22Rv1 (cell line): ENCODE results near the gene TXNDC15.

Experiments used
- H3K27ac ChIP-seq: fragments of 450-650 bp; 2 replicates; pipeline ENCODE4 v1.5.1; 2017
- CTCF ChIP-seq: fragments of 450-650 bp; IDR thresholded peaks from 2 replicates; pipeline ENCODE4 v1.5.1; 2017; ENCODE audit warnings: mild to moderate bottlenecking
- ZFX ChIP-seq: fragments of 450-650 bp; IDR thresholded peaks from 2 replicates; pipeline ENCODE4 v1.6.1; 2017; ENCODE audit warnings: antibody characterized with exemption, borderline replicate concordance

Gene TXNDC15

DNA sequence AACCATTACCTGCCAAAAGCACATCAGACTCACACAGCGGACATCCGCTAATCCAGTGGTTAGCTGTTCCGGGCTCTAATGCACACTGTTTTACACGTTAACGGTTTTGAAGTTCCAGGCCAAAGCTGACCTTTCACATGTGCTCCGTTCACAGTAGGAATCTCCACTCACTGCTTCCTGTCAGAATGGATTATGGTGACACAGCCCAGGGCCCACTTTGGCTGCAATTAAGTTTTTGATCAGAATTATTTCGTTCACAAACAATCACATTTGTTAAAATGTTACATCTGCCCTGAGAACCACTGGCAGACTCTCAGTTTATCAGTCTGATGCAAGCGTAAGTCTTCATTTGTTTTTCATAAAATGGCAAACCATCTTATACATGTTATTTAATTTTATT, 63.4 kb downstream of the TXNDC15 start:
- H3K27ac ChIP-seq = no peak overlapping the region
- TF ChIP-seq CTCF (no peak), ZFX (no peak)

DNA sequence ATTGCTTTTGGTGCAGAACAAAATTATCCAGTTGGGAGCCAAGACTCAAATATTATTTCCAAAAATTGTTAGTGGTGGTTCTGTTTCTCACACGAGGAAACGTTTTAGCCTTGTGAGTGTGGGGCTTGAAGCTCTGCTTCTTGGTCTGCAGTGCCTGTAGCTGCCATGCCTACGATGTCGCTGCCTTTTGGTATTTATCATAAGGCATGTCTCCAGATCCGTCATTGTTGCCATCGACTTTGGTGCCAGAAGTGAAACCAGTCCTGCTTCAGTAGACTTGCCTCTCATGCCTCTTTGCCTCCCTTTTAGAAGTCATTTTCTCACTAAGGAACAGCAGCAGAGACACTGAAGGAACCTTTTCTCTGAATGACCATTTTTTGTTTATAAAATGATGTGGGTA, 63.9 kb downstream of the TXNDC15 start:
- H3K27ac ChIP-seq = no peak overlapping the region
- TF ChIP-seq CTCF = no peak
- TF ChIP-seq ZFX = no peak

- H3K27ac ChIP-seq = no peak overlapping the region
- TF ChIP-seq ZFX (no peak), CTCF (no peak)
Observed at GRCh38 chr5:134939500-134939899, 65.3 kb downstream of the TXNDC15 start.

DNA sequence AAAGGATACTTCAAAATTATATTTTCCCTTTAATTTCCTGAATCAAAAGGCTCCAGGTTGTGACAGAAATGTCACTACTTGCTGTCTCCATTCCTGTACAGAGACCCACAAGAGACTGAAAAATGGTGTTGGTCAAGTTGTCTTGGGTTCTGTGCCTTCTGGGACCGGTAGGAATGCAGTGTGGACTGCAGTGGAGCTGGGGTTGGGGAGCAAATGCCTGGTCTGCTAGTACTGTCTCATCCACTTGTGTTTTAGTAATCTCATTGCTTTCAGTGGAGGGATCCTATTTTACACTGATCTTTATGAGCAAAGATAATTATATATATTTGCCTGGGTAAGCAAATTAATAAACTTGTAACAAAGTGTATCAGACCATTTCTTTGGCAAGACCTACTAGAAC, 69.4 kb downstream of the TXNDC15 start:
- no peak overlapping the region for H3K27ac ChIP-seq
- TF ChIP-seq ZFX = no peak
- TF ChIP-seq CTCF = no peak

DNA sequence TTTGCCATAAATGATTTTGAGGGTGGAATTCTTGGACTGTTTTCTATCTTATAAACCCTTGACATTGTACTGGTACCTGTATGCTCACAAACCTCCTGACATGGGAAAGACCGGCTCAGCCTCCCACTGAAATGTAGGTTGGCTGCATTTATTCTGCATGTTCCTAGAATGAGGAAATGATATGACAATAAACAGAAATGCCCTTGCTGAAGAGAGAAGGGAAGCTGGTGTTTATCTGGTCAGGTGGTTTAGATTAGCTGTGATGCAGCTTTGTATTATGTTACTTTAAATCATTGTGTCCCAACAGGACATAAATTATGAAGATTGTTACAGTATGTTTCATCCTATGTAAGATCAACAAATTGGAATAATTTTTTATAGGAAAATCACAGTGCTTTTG, 70.5 kb downstream of the TXNDC15 start:
- no peak overlapping the region for H3K27ac ChIP-seq
- TF ChIP-seq CTCF (no peak), ZFX (no peak)

DNA sequence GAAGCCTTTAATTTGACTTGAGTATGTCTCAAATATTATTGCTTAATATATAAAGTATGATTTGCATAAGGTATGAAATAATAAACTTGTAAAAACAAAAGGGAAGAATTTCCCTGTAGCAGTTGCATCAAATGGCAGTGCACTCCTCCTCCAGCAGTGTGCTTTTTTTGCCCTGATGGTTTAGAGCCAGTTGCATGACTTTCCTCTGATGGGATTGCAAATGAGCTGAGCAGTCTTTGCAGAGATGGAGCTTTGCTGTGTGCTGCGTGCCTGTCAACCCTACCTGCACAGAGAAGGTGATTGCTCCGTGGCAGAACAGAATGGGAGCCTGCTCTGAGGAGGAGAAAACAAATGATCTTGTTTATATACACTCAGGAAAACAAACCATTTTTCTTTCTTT, 70.9 kb downstream of the TXNDC15 start:
- no peak for TF ChIP-seq CTCF
- TF ChIP-seq ZFX = no peak
- no peak overlapping the region for H3K27ac ChIP-seq

- no peak for TF ChIP-seq ZFX
- no peak for TF ChIP-seq CTCF
- H3K27ac ChIP-seq = no peak overlapping the region
Observed at GRCh38 chr5:134948911-134949310, 74.7 kb downstream of the TXNDC15 start.
